ENCODE measurements around the gene ACTMAP. TPM values are rescaled to one million over a fixed set of nuclear protein-coding genes. Genes with fewer than 3 reads are reported as not detected.

ACTMAP gene
- total and polyA plus RNA-seq, 2 of the 13 experiments (the other 11 are each of a cell fraction or from before 2014, with no cell fraction given), result 2.2 to 7.9 TPM

GRCh38 chr19:40797963-40798682 lies 47.8 kb upstream of the ACTMAP start (continued):
- TF ChIP-seq ZNF318 (CRISPR knock-in tag; IDR thresholded peaks at IDR 0.05), result peak; percentile 48; the same call in 1 of the 2 replicates
- TF ChIP-seq ZBED4 (CRISPR knock-in tag; IDR thresholded peaks at IDR 0.05; ENCODE audit: borderline replicate concordance), result peak; percentile 58; the same call in 1 of the 2 replicates
- TF ChIP-seq TFDP1 (CRISPR knock-in tag; IDR thresholded peaks at IDR 0.05; ENCODE audit: borderline replicate concordance), result peak; percentile 87
- peak; percentile 86; the same call in 1 of the 2 replicates for TF ChIP-seq YEATS4 (CRISPR knock-in tag; IDR thresholded peaks at IDR 0.05; ENCODE audit: borderline replicate concordance)
- 0 out of 2 replicates have a peak, but pooled peaks have one; percentile 36 for TF ChIP-seq ETV6 (CRISPR knock-in tag; conservative IDR thresholded peaks at IDR 0.05)
- TF ChIP-seq ZNF251 (CRISPR knock-in tag; IDR thresholded peaks at IDR 0.05), result 0 out of 2 replicates have a peak, but pooled peaks have one; percentile 38
- peak; percentile 59; the same call in 1 of the 2 replicates for TF ChIP-seq IRF2 (CRISPR knock-in tag; IDR thresholded peaks at IDR 0.05)
- TF ChIP-seq SIX4 (CRISPR knock-in tag; IDR thresholded peaks at IDR 0.05), result 0 out of 2 replicates have a peak, but pooled peaks have one; percentile 46
- no peak for TF ChIP-seq ZNF17 (CRISPR knock-in tag; IDR thresholded peaks at IDR 0.05)
- no peak for TF ChIP-seq TBX3 (IDR thresholded peaks at IDR 0.05; ENCODE audit: borderline replicate concordance)
- peak; percentile 49; the same call in 1 of the 2 replicates for TF ChIP-seq SMAD1 (CRISPR knock-in tag; IDR thresholded peaks at IDR 0.05; ENCODE audit: borderline replicate concordance, low read depth)
- TF ChIP-seq RORA (CRISPR knock-in tag; IDR thresholded peaks at IDR 0.05), result no peak
- TF ChIP-seq ZNF20 (CRISPR knock-in tag; IDR thresholded peaks at IDR 0.05), result no peak
- peak; percentile 89 for TF ChIP-seq MXD1 (CRISPR knock-in tag; IDR thresholded peaks at IDR 0.05)
